ENCODE data around the gene MAP1LC3B.

MAP1LC3B gene

DNA sequence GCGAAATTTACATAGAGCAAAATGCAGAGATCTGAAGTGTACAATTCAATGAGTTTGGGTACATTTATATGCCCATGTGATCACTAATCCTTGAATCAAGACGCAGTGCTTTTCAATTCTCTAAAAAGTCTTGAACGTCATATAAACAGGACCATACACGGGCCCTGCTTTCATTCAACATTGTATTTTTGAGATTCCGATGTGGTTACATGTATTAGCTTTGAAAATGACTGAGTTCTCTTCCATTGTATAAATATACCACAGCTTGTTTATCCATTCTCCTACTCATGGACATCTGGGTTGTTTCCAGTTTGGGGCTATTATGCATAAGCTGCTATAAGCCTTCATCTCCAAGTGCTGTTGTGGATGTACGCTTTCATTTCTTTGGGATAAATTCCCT lies 55.2 kb downstream of the MAP1LC3B start:
- H3K27ac ChIP-seq = no peak overlapping the region
- no peak for DNase-seq (ENCODE audit: low read depth, low spot score)

DNA sequence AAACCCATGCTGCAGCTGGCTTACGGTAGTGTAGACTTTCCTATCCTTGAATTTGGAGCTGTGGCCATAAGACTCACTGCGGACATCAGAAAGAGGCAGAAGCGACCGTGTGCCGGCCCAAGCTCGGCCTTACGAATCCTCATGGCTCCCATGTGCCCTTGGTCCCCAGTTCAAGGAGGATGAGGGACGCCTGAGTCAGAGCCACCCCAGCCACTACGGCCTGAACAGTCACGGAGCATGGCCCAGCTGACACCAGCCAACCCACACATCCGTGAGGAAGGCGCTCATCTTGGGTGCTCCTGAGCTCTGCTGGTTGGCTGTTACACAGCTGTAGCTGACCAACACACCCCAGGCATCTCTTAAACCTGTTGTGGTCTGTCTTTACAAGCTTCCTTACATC lies 56.7 kb downstream of the MAP1LC3B start:
- no peak overlapping the region for H3K27ac ChIP-seq
- no peak for DNase-seq (ENCODE audit: low read depth, low spot score)

DNA sequence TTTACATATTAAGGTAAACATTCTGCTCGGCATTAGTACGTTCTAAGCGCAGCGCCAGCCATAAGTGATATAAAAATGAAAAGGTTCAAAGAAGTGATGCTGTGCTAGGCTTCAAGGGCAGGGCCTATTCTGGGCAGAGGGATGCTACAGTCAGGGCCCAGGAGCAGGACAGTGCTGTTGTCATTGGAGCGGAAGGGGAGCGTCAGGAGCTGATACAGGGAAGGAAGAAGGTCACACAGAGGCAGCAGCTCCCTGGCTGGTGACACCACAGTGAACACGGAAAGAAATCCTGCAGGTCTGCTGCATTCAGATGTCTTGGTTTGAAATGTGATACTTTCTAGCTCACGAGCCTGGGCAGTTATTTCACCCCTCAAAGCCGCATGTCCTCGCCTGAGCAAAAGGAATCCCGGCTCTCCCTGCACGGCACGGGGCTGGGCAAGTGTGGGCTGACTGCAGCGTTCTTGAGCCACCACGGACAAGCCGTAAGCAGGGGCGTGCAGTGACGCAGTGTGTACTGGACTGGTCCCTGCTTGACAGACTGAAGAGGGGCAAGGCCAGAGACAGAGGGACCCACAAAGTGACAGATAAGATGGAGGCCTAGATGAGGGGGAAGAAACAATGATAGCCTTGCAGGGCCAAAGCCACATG lies 59.6 kb downstream of the MAP1LC3B start:
- DNase-seq (ENCODE audit: low read depth, low spot score) = no peak
- H3K27ac ChIP-seq = no peak overlapping the region

DNA sequence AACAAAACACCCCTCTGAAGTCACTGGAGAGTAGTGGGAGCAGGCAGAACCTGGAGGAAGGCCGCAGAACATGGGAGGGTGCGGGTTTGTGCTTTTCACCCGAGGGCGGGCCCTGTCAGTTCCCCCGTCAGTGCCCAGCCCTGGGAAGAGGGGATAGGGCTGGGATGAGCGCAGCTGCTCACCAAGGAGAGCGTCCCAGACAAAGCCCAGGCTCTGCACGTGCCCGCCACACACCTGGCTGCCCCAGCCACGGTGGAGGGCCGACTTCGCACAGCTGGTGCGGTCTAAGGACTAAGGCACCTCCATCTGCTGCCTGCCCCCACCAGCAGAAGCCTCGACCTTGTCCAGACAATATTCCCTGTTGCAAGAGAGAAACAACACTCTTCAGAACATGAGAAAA lies 61.2 kb downstream of the MAP1LC3B start:
- H3K27ac ChIP-seq = no peak overlapping the region
- no peak for DNase-seq (ENCODE audit: low read depth, low spot score)

All from epithelial cell of prostate (primary cell).